Liver (tissue), 9 donors: ENCODE results near the gene DMC1. TPM values are rescaled to one million over a fixed set of nuclear protein-coding genes. Genes with fewer than 3 reads are reported as not detected.

Experiments used
- DNase-seq: peaks from one replicate; pipeline ENCODE4 v3.0.0-alpha.2; 2017; ENCODE audit warnings: low spot score
- H3K27ac ChIP-seq, 2 donors: one replicate each; pipeline ENCODE4 v1.7.0; 2013; ENCODE audit warnings: inconsistent platforms in 2 of 2, low read length in 2 of 2, control low read depth in 1 of 2, low read depth in 1 of 2, mild to moderate bottlenecking in 1 of 2
- H3K27me3 ChIP-seq, 4 donors: one replicate each; pipeline versions ENCODE4 v1.6.1 to v1.7.0; 2013; ENCODE audit warnings: low read length in 3 of 4, inconsistent platforms in 1 of 4, mild to moderate bottlenecking in 1 of 4, moderate library complexity in 1 of 4; ENCODE audit not compliant: control insufficient read depth in 4 of 4, insufficient read depth in 4 of 4
- H3K36me3 ChIP-seq, 4 donors: one replicate each; pipeline versions ENCODE4 v1.6.1 to v1.7.0; 2013; ENCODE audit warnings: low read length in 3 of 4, mild to moderate bottlenecking in 3 of 4, low read depth in 1 of 4, moderate library complexity in 1 of 4; ENCODE audit not compliant: control insufficient read depth in 4 of 4, insufficient read depth in 3 of 4
- H3K4me1 ChIP-seq, 4 donors: one replicate each; pipeline versions ENCODE4 v1.6.1 to v1.7.0; 2013; ENCODE audit warnings: low read length in 3 of 4, mild to moderate bottlenecking in 3 of 4, moderate library complexity in 1 of 4; ENCODE audit not compliant: control insufficient read depth in 4 of 4, insufficient read depth in 4 of 4
- H3K4me3 ChIP-seq, 3 donors: one replicate each; pipeline versions ENCODE4 v1.6.1 to v1.7.0; 2013; ENCODE audit warnings: low read length in 3 of 3, control low read depth in 1 of 3, low read depth in 1 of 3, mild to moderate bottlenecking in 1 of 3
- H3K9ac ChIP-seq, 2 donors: one replicate each; pipeline ENCODE4 v1.7.0; 2013; ENCODE audit warnings: low read length in 2 of 2, mild to moderate bottlenecking in 2 of 2, moderate library complexity in 2 of 2, control low read depth in 1 of 2, low read depth in 1 of 2
- H3K9me3 ChIP-seq, 4 donors: one replicate each; pipeline versions ENCODE4 v1.6.1 to v1.7.0; 2013; ENCODE audit warnings: low read length in 3 of 4; ENCODE audit not compliant: control insufficient read depth in 4 of 4
- EGR1 ChIP-seq, 2 donors: IDR thresholded peaks; 2 replicates each; pipeline ENCODE4 v1.6.1; 2016 to 2018; ENCODE audit warnings: antibody characterized with exemption in 2 of 2, low read depth in 2 of 2
- FOXA1 ChIP-seq: IDR thresholded peaks from 2 replicates; pipeline ENCODE4 v1.6.1; 2016; ENCODE audit warnings: antibody characterized with exemption
- FOXA2 ChIP-seq: IDR thresholded peaks from 2 replicates; pipeline ENCODE4 v1.6.1; 2016; ENCODE audit warnings: antibody characterized with exemption
- GABPA ChIP-seq, 2 donors: IDR thresholded peaks in 1 of 2; conservative IDR thresholded peaks in 1 of 2; 2 replicates each; pipeline ENCODE4 v1.6.1; 2016; ENCODE audit warnings: antibody characterized with exemption in 2 of 2, mild to moderate bottlenecking in 1 of 2, moderate library complexity in 1 of 2
- HNF4A ChIP-seq, 2 donors: conservative IDR thresholded peaks; 2 replicates each; pipeline ENCODE4 v1.6.1; 2016; ENCODE audit warnings: antibody characterized with exemption in 2 of 2, mild to moderate bottlenecking in 2 of 2
- HNF4G ChIP-seq: IDR thresholded peaks from 2 replicates; pipeline ENCODE4 v1.6.1; 2016; ENCODE audit warnings: antibody characterized with exemption
- NR2F2 ChIP-seq: IDR thresholded peaks from 2 replicates; pipeline ENCODE4 v1.6.1; 2016; ENCODE audit warnings: antibody characterized with exemption
- RAD21 ChIP-seq, 2 donors: IDR thresholded peaks; 2 replicates each; pipeline ENCODE4 v1.6.1; 2016; ENCODE audit warnings: antibody characterized with exemption in 2 of 2, mild to moderate bottlenecking in 2 of 2
- RXRA ChIP-seq, 2 donors: IDR thresholded peaks; 2 replicates each; pipeline ENCODE4 v1.6.1; 2017 to 2018; ENCODE audit warnings: antibody characterized with exemption in 2 of 2, mild to moderate bottlenecking in 1 of 2
- TAF1 ChIP-seq: conservative IDR thresholded peaks from 2 replicates; pipeline ENCODE4 v1.6.1; 2016; ENCODE audit warnings: antibody characterized with exemption, mild to moderate bottlenecking
- YY1 ChIP-seq: IDR thresholded peaks from 2 replicates; pipeline ENCODE4 v1.6.1; 2016; ENCODE audit warnings: antibody characterized with exemption, mild to moderate bottlenecking
- WGBS: extraction: QIAGEN DNeasy Blood & Tissue Kit; methylation state at CpG from one replicate; pipeline ENCODE4 v1.1.7; 2013; 5-methylcytosine and 5-hydroxymethylcytosine counted together
- polyA plus RNA-seq, 2 donors: library from polyadenylated mRNA; stranded (reverse) in 1 of 2; unstranded in 1 of 2; fragments of 200-250 nt in 1 of 2; fragments of >200 nt in 1 of 2; fragmentation: Nextera tagmentation in 1 of 2; extraction: Ambion mirVana in 1 of 2; gene quantifications; one replicate each; pipeline versions ENCODE4 v1.2.1 to v1.2.3, GENCODE V29; 2013 to 2015
- total RNA-seq, 2 donors: library from RNA; depleted of rRNA; stranded (reverse); fragments of >200 nt; gene quantifications; one replicate each; pipeline ENCODE4 v1.2.3, GENCODE V29; 2014
- TF ChIP-seq, protein P1 (sequence below): IDR thresholded peaks from 2 replicates; pipeline ENCODE4 v1.6.1; 2016; ENCODE audit warnings: antibody characterized with exemption, mild to moderate bottlenecking
- TF ChIP-seq, protein P2 (sequence below): IDR thresholded peaks from 2 replicates; pipeline ENCODE4 v1.6.1; 2016; ENCODE audit warnings: antibody characterized with exemption
- TF ChIP-seq, protein P3 (sequence below): IDR thresholded peaks from 2 replicates; pipeline ENCODE4 v1.6.1; 2016; ENCODE audit warnings: antibody characterized with exemption
- TF ChIP-seq, protein P4 (sequence below): fragments of 150-350 bp; IDR thresholded peaks from 2 replicates; pipeline ENCODE4 v1.5.1; 2017; ENCODE audit warnings: improper control_type of control experiment, low read depth, low read length; ENCODE audit not compliant: missing input control
- TF ChIP-seq, protein P5 (sequence below): IDR thresholded peaks from 2 replicates; pipeline ENCODE4 v1.6.1; 2016; ENCODE audit warnings: antibody characterized with exemption
- donor health status: healthy.
- donor health status: healthy.
- donor health status: healthy.
- donor health status: healthy.
- donor health status: healthy.

Gene DMC1
- total and polyA plus RNA-seq, 4 donors = 0.25 to 6.8 (median 1.1) TPM; not detected in 1

DNA sequence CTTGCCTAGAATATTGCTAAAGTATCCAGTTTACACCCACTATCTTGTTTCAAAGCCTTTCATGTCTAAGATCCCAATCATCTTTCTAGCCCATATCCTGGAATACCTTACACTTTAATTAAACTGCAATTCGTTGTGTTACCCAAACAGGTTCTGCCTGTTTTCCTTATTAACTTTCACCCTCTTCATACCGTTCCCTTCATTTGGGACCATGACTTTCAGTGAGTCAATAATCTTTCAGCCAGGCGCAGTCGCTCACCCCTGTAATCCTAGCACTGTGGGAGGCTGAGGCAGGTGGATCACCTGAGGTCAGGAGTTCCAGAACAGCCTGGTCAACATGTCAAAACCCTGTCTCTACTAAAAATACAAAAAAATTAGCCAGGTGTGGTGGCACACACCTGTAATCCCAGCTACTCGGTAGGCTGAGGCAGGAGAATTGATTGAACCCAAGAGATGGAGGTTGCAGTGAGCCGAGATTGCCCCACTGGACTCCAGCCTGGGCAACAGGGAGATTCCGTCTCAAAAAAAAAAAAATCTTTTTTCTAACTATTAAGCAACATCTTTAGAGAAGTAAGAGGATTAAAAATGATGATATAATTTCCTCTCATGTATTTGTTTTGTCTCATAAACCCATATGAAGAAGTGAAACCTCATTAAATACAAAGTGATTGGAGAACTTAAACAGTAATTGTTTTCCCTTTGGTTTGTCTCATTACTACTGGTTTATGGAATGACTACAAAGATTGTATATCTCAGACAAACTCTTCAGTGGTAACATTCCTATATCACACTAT, 20.7 kb downstream of the DMC1 start:
- WGBS = 84% methylated on average over 7 of the region's 7 CpGs
- Histone ChIP-seq H3K27ac (no peak overlapping the region), H3K27me3 (no peaks in the 10 kb centered on the region), H3K4me1 (no peaks in the 10 kb centered on the region), H3K9ac (no peak overlapping the region), H3K9me3 (no peaks in the 10 kb centered on the region), H3K4me3 (no peak overlapping the region), H3K36me3 (no peaks in the 10 kb centered on the region)
- TF ChIP-seq, protein P1, sequence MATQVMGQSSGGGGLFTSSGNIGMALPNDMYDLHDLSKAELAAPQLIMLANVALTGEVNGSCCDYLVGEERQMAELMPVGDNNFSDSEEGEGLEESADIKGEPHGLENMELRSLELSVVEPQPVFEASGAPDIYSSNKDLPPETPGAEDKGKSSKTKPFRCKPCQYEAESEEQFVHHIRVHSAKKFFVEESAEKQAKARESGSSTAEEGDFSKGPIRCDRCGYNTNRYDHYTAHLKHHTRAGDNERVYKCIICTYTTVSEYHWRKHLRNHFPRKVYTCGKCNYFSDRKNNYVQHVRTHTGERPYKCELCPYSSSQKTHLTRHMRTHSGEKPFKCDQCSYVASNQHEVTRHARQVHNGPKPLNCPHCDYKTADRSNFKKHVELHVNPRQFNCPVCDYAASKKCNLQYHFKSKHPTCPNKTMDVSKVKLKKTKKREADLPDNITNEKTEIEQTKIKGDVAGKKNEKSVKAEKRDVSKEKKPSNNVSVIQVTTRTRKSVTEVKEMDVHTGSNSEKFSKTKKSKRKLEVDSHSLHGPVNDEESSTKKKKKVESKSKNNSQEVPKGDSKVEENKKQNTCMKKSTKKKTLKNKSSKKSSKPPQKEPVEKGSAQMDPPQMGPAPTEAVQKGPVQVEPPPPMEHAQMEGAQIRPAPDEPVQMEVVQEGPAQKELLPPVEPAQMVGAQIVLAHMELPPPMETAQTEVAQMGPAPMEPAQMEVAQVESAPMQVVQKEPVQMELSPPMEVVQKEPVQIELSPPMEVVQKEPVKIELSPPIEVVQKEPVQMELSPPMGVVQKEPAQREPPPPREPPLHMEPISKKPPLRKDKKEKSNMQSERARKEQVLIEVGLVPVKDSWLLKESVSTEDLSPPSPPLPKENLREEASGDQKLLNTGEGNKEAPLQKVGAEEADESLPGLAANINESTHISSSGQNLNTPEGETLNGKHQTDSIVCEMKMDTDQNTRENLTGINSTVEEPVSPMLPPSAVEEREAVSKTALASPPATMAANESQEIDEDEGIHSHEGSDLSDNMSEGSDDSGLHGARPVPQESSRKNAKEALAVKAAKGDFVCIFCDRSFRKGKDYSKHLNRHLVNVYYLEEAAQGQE = no peak
- TF ChIP-seq HNF4A (conservative IDR thresholded peaks at IDR 0.05) = no peak
- TF ChIP-seq, protein P2, sequence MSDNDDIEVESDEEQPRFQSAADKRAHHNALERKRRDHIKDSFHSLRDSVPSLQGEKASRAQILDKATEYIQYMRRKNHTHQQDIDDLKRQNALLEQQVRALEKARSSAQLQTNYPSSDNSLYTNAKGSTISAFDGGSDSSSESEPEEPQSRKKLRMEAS = no peak
- TF ChIP-seq, protein P3, sequence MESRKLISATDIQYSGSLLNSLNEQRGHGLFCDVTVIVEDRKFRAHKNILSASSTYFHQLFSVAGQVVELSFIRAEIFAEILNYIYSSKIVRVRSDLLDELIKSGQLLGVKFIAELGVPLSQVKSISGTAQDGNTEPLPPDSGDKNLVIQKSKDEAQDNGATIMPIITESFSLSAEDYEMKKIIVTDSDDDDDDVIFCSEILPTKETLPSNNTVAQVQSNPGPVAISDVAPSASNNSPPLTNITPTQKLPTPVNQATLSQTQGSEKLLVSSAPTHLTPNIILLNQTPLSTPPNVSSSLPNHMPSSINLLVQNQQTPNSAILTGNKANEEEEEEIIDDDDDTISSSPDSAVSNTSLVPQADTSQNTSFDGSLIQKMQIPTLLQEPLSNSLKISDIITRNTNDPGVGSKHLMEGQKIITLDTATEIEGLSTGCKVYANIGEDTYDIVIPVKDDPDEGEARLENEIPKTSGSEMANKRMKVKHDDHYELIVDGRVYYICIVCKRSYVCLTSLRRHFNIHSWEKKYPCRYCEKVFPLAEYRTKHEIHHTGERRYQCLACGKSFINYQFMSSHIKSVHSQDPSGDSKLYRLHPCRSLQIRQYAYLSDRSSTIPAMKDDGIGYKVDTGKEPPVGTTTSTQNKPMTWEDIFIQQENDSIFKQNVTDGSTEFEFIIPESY = no peak
- no peak for TF ChIP-seq GABPA (IDR thresholded peaks at IDR 0.05 in 1 of 2, conservative IDR thresholded peaks at IDR 0.05 in 1 of 2)
- TF ChIP-seq HNF4G = no peak
- TF ChIP-seq TAF1 = no peak
- TF ChIP-seq, protein P4, sequence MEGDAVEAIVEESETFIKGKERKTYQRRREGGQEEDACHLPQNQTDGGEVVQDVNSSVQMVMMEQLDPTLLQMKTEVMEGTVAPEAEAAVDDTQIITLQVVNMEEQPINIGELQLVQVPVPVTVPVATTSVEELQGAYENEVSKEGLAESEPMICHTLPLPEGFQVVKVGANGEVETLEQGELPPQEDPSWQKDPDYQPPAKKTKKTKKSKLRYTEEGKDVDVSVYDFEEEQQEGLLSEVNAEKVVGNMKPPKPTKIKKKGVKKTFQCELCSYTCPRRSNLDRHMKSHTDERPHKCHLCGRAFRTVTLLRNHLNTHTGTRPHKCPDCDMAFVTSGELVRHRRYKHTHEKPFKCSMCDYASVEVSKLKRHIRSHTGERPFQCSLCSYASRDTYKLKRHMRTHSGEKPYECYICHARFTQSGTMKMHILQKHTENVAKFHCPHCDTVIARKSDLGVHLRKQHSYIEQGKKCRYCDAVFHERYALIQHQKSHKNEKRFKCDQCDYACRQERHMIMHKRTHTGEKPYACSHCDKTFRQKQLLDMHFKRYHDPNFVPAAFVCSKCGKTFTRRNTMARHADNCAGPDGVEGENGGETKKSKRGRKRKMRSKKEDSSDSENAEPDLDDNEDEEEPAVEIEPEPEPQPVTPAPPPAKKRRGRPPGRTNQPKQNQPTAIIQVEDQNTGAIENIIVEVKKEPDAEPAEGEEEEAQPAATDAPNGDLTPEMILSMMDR = no peak
- TF ChIP-seq, protein P5, sequence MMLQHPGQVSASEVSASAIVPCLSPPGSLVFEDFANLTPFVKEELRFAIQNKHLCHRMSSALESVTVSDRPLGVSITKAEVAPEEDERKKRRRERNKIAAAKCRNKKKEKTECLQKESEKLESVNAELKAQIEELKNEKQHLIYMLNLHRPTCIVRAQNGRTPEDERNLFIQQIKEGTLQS = no peak
- TF ChIP-seq FOXA2 = no peak
- no peak for DNase-seq

DNA sequence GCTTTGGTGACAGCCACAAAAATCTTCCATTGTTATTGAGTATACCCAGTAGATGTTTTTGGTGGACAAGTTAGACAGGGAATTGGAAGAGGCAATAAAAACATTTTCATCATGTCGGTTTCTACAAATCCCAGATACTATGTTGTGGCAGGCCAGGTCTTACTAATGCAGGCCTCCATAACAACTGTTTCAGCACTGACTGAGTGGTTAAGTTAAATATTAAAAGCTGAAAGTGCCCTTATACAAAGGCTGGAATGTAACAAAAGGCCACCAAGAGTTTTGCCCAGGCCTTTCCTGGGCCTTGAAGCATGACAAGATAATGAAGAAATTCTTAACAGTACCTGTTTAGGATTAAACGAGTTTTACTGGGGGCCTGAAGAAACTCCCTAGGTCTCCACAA, 29.3 kb downstream of the DMC1 start:
- H3K27ac ChIP-seq = no peak overlapping the region
- no peak overlapping the region for H3K4me3 ChIP-seq
- H3K27me3 ChIP-seq = no peaks in the 10 kb centered on the region
- H3K9me3 ChIP-seq = peaks cover 0 to 5% (median 0%) of the 10 kb centered on the region in 4 donors
- whole genome bisulfite sequencing = 79% methylated on average over 2 of the region's 2 CpGs
- no peaks in the 10 kb centered on the region for H3K4me1 ChIP-seq
- no peak overlapping the region for H3K9ac ChIP-seq
- DNase-seq = no peak
- H3K36me3 ChIP-seq = no peaks in the 10 kb centered on the region
- TF ChIP-seq RXRA (IDR thresholded peaks at IDR 0.05) = no peak
- TF ChIP-seq, protein P5 = no peak
- TF ChIP-seq TAF1 = no peak
- no peak for TF ChIP-seq NR2F2
- no peak for TF ChIP-seq YY1
- TF ChIP-seq HNF4G = no peak
- no peak for TF ChIP-seq HNF4A (conservative IDR thresholded peaks at IDR 0.05)
- no peak for TF ChIP-seq GABPA (IDR thresholded peaks at IDR 0.05 in 1 of 2, conservative IDR thresholded peaks at IDR 0.05 in 1 of 2)
- no peak for TF ChIP-seq FOXA1
- no peak for TF ChIP-seq RAD21 (IDR thresholded peaks at IDR 0.05)
- TF ChIP-seq, protein P2 = no peak
- TF ChIP-seq, protein P3 = no peak
- TF ChIP-seq, protein P4 = no peak
- no peak for TF ChIP-seq FOXA2
- no peak for TF ChIP-seq EGR1 (IDR thresholded peaks at IDR 0.05; ENCODE audit: low read depth in 2 of 2)
